ENCODE data around the gene RAPGEF4. TPM values are rescaled to one million over a fixed set of nuclear protein-coding genes. Genes with fewer than 3 reads are reported as not detected.

The RAPGEF4 gene
- total and polyA plus RNA-seq, 2 of the 8 experiments (the other 6 are each of a cell fraction or from before 2014, with no cell fraction given) = 1.2 to 2.6 TPM

DNA sequence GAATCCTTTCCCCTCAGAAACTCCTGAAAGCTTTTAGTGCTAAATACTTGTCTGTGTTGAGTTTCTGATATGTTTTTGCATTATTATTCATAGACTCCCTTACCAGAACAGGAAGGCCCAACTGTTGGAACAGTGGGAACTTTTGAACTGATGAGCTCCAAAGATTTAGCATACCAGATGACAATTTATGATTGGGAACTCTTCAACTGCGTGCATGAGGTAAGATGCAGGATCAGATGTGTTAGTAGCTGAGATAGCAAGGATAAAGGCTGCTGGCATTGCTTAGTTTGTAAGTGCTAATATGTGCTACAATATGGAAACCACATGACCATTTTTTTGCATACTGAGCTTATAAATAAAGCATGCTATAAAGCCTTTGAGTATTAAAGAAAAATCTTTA, 290.8 kb downstream of the RAPGEF4 start (continued):
- no peak for TF ChIP-seq HDAC2 (IDR thresholded peaks at IDR 0.05; ENCODE audit: borderline replicate concordance in 1 of 2, low read depth in 2 of 2, low read length in 2 of 2)
- TF ChIP-seq TCF12 (IDR thresholded peaks at IDR 0.05; ENCODE audit: low read depth, low read length) = no peak
- no peak for TF ChIP-seq JUND (IDR thresholded peaks at IDR 0.05; ENCODE audit: low read length)
- no peak for TF ChIP-seq SIN3A (conservative IDR thresholded peaks at IDR 0.05 in 1 of 2, IDR thresholded peaks at IDR 0.05 in 1 of 2; ENCODE audit: low read depth in 1 of 2, low read length in 2 of 2)
- TF ChIP-seq BCL11A (IDR thresholded peaks at IDR 0.05; ENCODE audit: low read depth in 2 of 2, low read length in 2 of 2) = no peak
- no peak for TF ChIP-seq SP2 (IDR thresholded peaks at IDR 0.05; ENCODE audit: low read length)
- TF ChIP-seq ZNF274 (IDR thresholded peaks at IDR 0.05; ENCODE audit: borderline replicate concordance, extremely low read depth, low read length) = no peak
- no peak for TF ChIP-seq CTBP2 (IDR thresholded peaks at IDR 0.05; ENCODE audit: borderline replicate concordance, insufficient read depth, insufficient read length, low read length)

Measured in H1 (cell line).